ENCODE results near the gene SLC2A6.

The SLC2A6 gene

DNA sequence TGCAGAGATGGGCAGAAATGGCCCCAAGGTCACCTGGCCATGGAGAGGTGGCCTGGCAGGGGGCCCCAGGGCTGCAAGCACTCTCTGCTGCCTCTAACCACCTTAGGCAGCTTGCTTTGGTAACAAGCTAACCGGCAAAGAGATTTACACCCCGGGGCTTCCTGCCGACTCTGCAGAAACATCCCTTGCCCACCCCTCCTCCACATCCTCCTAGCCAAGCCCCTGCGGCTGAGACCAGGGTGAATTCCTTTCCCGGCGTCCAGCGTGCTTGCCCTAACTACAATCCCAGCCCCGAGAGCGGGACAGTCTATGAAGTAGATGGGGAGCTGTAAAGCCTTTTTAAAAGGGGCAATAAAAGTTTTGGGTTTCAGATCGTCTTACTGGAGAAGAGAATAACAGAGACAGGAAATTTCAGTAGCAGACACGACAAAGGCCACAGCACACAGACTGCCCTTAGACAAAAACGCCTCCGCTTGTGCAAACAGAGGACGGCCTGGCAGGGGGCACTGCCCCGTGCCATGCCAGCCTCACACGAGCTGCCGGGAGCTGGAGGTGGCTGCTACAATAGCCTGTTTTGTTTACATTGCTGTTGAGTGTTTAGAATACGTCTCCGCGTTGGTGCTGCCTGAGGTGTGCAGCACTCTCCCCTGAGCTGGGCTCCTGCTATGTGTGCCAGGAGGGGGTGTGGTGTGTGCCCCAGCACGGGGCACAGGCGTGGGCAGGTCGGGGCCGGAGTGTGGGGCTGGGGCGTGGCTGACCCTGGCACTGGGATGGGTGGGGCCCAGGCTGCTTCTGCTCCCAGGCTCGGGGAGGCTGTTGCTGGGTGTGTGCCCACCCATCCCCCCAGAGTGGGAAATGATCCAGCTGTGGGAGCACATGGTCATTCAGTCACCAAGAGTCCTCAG, 30.5 kb upstream of the SLC2A6 start:
- no peak for TF ChIP-seq CTCF (IDR thresholded peaks at IDR 0.05; ENCODE audit: insufficient read depth, low read depth, low read length, missing control alignments)
- peak; percentile 13 for DNase-seq (ENCODE audit: low read depth)
- no peak overlapping the region for H3K4me3 ChIP-seq (ENCODE audit: low read length)

DNA sequence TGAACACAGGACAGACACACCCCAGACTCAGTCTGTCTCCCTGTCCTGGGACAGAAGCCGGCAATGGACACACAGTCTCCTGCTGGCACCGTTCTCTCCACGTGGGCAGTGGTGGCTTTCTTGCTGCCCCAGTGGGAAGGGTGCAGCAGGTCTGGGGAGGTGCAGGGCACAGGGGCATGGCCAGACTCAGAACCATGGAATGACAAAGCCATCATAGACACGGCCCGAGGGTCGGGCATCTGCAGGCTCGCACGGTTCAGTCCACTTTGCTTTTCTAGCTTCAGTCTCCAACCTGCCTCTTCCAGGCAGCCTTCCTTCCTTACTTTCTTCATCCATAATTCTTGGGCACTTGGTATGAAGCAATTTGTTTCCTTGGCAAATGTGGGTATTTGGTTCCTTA, 29.1 kb upstream of the SLC2A6 start:
- H3K4me3 ChIP-seq (ENCODE audit: low read length) = no peak overlapping the region
- TF ChIP-seq CTCF (IDR thresholded peaks at IDR 0.05; ENCODE audit: insufficient read depth, low read depth, low read length, missing control alignments) = no peak
- DNase-seq (ENCODE audit: low read depth) = no peak

- no peak overlapping the region for H3K4me3 ChIP-seq (ENCODE audit: low read length)
- DNase-seq (ENCODE audit: low read depth) = no peak
- TF ChIP-seq CTCF (IDR thresholded peaks at IDR 0.05; ENCODE audit: insufficient read depth, low read depth, low read length, missing control alignments) = no peak
These were observed 28.5 kb upstream of the SLC2A6 start for GRCh38 chr9:133507246-133507965.

- no peak for TF ChIP-seq CTCF (IDR thresholded peaks at IDR 0.05; ENCODE audit: insufficient read depth, low read depth, low read length, missing control alignments)
- no peak for DNase-seq (ENCODE audit: low read depth)
These were observed 27.7 kb upstream of the SLC2A6 start for GRCh38 chr9:133506653-133507038.

DNA sequence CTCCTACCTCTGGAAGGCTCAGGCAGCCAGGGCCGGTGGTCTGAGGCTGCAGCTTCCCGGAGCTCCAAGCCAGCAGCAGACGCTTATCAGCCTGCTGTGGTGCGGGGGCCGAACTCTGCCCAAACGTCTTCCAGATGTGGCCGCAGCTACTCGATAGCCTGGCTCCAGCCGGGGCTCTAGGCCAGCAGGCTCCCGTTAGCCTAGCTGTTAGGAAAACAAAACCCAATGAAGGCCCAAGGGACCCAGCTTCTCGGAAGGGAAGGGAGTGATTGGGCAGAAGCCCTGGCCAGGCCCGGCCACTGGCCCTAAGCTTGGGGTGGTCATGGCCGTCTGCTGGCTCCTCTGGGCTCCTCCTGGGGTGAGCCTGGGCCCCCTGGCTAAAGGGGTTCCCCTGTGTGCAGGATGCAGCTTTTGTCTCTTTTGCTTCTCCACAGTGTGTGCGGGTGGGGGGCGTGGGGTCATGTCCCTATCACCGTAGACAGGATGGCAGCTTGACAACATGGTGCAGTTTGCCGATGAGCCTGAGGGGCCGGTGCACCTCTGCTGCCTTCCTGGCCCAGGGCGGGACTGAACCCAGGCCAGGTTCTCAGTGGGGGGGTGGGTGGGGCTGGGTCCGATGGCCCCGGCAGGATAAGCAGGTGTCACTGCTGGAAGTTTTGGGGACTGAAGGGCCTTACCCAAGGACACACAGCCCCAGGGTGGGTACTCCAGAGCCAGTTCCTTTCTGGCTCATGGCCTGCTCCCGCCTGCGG, 27.2 kb upstream of the SLC2A6 start:
- H3K4me3 ChIP-seq (ENCODE audit: low read length) = no peak overlapping the region
- DNase-seq (ENCODE audit: low read depth) = no peak
- no peak for TF ChIP-seq CTCF (IDR thresholded peaks at IDR 0.05; ENCODE audit: insufficient read depth, low read depth, low read length, missing control alignments)

More at GRCh38 chr9:133506653-133507038, 27.7 kb upstream of the SLC2A6 start:
- no peak overlapping the region for H3K4me3 ChIP-seq (ENCODE audit: low read length)

GRCh38 chr9:133505186-133505830, 26.4 kb upstream of the SLC2A6 start:
- no peak for TF ChIP-seq CTCF (IDR thresholded peaks at IDR 0.05; ENCODE audit: insufficient read depth, low read depth, low read length, missing control alignments)
- H3K4me3 ChIP-seq (ENCODE audit: low read length) = no peak overlapping the region
- DNase-seq (ENCODE audit: low read depth) = no peak

All from epithelial cell of esophagus (primary cell).